Stimulated activated CD8-positive, alpha-beta memory T cell treated with anti-CD3 and anti-CD28 coated beads, Interleukin-4, amount 100 ng/mL, for 24 hours (primary cell): Measurements from ENCODE around the gene MISP3.
A peak's percentile ranks its signal among the peaks of the same experiment; 100 is the strongest.
"Not testable (repeated sequence)": the region's sequence is repeated elsewhere in the genome, so short reads cannot be mapped to it uniquely, and the experiment has no call there.

Source experiments
- DNase-seq: peaks from one replicate; pipeline ENCODE4 v3.0.0-alpha.2; 2020; ENCODE audit warnings: low read depth

MISP3 gene

DNA sequence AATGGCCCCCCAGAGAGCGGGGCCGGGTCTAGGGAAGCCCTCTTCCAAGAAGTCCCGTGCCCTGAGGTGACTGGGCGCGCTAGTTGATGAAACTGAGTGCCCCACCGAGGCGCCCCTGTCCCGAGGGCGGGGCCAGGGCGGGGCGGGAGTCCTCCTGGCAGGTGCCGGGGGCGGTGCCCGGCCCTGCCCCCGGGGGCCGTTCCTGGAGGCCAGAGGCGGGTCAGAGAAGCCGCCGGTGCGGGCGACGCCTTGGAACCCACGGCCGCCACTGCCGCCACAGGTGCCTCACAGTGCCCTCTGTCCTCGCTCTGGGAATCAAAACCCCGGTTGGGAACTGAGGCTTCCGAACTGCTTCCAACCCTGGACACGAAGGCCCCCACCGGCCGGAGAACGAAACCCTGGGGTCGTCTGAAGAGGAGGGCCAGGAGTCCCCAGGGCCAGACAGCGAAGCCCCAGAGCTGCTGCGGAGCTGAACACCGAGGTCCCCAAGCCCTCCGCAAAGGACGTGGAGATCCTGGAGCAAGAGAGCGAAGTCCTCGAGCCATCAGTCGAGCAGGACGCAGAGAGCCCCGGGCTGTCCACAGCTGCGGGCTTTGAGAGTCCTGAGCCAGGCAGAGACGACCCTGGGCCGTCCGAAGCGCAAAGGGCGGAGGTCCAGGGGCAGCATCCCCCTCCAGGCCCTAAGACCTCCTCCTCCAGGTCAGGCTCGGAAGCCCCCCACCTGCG lies at the start of gene MISP3:
MISP3 (plus strand) TSS at position 252 of the 726 bp plus-strand sequence. CDS start 524 bp downstream, outside the sequence.
- DNase-seq: no peak

DNA sequence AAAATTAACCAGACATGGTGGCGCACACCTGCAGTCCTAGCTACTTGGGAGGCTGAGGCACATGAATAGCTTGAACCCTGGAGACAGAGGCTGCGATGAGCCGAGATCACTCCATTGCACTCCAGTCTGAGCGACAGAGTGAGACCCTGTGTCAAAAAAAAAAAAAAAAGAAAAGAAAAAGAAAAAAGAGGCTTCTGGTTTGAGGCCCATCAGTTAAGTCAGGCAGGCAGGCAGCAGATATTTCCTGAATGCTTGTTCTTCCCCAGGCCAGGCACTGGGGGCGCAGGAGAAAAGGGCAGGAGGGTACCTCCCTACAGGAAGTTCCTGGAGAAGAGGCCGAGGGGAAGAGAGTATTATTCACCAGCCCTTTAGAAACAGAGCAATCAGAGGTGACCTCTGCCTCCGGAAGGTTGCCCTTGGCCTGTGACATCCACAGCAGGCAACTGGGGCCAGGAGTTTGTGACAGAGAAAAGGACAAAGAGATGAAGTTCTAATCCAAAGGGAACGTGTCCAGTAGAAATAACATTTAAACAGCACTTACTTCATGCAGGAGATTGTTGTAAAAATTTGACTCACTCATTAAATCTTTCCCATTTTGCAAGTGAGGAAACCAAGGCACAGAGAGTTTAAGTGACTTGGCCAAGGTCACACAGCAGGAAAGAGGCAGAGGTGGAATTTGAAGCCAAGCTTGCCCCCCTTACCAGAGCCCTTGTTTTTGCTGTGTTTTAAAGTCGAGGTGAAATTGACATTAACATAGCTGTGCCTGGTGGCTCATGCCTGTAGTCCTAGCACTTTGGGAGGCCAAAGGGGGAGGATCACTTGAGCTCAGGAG lies 49.0 kb upstream of the MISP3 start:
- DNase-seq: no peak

DNA sequence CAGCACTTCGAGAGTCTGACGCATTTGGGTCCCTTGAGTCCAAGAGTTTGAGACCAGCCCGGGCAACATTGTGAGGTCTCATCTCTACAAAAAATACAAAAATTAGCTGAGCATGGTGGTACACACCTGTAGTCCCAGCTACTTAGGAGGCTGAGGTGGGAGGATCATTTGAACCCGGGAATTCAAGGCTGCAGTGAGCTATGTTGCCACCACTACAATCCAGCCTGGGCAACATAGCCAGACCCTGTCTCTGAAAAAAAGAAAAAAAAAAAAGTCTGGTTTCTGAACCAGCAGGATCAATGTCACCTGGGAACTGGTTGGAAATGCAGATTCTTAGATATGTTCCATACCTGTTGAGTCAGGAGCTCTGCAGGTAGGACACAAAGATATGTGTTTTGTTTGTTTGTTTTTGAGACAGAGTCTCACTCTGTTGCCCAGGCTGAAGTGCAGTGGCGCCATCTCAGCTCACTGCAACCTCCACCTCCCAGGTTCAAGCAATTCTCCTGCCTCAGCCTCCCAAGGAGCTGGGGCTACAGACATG lies 45.9 kb upstream of the MISP3 start:
- DNase-seq: not testable (repeated sequence)

DNA sequence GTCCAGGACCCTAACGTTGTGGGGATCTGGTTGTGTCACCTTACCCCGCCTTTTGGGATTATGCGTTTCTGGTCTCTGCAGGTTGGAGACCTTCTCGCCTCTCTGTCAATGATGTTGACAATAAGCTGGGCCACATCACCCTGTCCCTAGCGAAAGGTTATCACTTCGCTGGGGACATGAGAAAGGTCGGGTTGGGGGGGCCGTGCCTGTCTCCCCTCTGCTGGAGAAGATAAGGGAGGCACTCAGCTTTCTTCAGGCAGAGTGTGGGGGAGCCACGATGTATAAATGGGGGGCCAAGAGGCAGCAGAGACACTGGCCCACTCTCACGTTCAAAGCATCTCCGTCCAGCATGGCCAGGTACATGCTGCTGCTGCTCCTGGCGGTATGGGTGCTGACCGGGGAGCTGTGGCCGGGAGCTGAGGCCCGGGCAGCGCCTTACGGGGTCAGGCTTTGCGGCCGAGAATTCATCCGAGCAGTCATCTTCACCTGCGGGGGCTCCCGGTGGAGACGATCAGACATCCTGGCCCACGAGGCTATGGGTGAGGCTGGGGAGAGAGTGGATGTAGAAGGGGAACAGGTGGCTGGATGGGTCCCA lies 44.6 kb upstream of the MISP3 start, which contains the start of gene RLN3:
RLN3 (plus strand) TSS at position 293 of the 595 bp plus-strand sequence; CDS start at position 350, 57 bp downstream.
- no peak for DNase-seq

DNA sequence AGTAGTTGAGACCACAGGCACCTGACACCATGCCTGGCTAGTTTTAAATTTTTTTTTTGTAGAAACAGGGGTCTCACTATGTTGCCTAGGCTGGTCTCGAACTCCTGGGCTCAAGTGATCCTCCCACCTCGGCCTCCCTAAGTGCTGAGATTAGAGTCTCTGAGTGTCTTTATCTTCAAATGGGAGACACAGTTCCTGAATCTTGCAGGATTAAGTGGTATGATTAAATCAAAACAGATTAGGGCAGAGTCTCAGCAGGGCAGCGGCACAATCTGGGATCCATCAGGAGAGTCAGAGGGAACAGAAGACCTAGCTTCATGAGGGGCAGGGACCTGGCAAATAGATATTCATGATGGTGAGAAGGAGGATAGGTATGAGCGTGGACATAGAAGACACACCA lies 43.7 kb upstream of the MISP3 start:
- DNase-seq: no peak

DNA sequence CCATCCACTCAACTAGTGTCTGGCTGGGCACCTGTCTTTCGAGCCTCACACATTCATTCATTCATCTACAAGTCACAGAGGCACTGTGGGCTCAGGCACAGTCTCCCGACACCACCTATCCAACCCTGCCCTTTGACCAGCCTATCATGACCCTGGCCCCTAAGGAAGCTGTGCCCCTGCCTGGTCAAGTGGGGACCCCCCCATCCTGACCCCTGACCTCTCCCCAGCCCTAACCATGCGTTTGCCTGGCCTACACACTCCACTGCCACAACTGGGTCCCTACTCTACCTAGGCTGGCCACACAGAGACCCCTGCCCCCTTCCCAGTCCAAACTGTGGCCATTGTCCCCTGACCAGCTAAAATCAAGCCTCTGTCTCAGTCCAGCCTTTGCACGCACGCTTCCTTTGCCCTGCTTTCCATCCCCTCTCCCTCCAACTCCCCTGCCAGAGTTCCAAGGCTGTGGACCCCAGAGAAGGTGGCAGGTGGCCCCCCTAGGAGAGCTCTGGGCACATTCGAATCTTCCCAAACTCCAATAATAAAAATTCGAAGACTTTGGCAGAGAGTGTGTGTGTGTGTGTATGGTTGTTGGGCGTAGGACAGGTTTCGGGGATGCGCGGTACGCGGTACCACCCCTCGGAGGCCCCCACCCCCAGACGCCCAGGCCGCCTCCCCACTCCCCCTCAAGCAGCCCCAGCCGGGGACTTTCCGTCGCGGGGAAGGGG lies 41.4 kb upstream of the MISP3 start:
- DNase-seq: no peak

DNA sequence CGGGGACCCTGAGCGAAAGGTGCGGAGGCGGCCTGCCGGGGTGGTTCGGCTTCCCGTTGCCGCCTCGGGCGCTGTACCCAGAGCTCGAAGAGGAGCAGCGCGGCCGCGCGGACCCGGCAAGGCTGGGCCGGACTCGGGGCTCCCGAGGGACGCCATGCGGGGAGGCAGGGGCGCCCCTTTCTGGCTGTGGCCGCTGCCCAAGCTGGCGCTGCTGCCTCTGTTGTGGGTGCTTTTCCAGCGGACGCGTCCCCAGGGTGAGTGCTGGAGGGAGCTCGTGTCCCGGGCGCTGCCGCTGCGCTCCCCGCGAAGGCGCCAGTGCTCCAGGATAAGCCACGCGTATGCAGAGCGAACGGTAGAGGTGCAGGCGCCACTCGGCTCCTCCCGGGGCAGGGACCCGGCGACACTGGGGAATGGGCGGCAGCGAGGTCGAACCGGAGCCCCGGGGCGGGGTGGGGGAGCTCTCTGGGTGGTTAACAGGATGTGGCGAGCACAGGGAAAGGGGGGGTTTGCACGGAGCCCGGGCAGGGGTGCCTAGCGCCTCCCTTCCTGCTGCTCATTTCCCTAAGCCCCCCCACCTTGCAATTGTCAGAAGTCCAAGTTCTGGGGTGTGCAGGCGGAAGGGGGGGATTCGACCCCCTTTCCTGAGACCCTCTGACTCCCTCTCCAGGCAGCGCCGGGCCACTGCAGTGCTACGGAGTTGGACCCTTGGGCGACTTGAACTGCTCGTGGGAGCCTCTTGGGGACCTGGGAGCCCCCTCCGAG lies 40.7 kb upstream of the MISP3 start, which contains the start of gene IL27RA:
IL27RA (plus strand) TSS at position 44 of the 762 bp plus-strand sequence; CDS start at position 155, 111 bp downstream.
- peak; percentile 67 for DNase-seq

DNA sequence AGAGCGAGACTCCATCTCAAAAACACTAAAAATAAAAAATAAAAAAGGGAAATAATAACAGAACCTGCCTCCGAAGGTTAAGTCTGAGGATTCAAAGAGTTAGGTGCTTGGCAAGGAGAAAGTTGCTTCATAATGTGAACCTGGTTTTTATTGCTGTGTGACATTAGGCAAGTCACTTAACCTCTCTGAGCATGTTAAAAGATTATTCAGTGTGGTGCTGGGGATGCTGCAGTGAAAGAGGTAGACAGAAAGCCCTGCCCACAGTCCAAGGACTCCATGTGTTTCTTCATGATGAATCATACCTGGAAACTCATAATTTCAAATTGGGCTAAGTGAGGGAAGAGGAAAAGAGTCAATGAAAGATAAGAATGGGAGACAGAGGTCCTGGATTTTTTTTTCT lies 38.6 kb upstream of the MISP3 start:
- DNase-seq: no peak

DNA sequence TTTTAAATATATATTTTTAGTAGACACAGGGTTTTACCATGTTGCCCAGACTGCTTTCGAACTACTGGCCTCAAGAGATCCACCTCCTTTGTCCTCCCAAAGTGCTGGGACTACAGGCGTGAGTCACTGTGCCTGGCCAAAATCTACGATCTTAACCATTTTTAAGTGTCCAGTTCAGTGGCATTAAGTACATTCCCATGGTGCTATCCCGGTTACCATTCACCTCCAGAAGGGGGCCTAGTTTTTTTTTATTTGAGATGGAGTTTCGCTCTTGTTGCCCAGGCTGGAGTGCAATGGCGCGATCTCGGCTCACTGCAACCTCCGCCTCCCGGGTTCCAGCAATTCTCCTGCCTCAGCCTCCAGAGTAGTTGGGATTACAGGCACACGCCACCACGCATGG lies 37.4 kb upstream of the MISP3 start:
- not testable (repeated sequence) for DNase-seq

DNA sequence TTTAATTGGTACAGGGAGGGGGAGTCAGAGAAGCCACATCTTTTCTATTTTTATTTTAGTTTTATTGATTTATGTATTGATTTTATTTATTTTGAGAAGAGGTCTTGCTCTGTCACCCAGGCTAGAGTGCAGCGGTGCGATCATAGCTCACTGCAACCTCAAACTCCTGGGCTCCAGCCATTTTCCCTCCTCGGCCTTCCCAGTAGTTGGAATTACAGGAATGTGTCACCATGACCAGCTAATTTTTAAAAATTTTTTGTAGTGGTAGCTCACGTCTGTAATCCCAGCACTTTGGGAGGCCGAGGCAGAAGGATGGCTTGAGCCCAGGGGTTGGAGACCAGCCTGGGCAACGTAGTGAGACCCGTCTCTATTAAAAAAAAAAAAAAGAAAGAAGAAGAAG lies 36.9 kb upstream of the MISP3 start:
- no peak for DNase-seq

DNA sequence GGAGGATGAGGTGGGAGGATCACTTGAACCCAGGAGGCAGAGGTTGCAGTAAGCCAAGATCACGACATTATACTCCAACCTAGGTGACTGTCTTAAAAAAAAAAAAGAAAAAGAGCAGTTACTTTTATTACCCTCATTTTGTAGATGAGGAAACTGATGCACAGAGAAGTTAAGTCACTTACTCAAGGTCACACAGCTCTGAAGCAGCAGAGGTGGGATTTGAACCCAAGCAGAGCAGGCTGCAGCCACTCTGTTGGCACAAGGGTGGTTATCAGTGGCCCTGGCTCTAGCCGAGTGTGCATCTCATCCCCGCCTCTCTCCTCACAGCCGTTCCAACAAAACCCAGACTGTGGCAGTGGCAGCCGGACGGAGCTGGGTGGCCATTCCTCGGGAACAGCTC lies 33.4 kb upstream of the MISP3 start:
- DNase-seq: no peak

DNA sequence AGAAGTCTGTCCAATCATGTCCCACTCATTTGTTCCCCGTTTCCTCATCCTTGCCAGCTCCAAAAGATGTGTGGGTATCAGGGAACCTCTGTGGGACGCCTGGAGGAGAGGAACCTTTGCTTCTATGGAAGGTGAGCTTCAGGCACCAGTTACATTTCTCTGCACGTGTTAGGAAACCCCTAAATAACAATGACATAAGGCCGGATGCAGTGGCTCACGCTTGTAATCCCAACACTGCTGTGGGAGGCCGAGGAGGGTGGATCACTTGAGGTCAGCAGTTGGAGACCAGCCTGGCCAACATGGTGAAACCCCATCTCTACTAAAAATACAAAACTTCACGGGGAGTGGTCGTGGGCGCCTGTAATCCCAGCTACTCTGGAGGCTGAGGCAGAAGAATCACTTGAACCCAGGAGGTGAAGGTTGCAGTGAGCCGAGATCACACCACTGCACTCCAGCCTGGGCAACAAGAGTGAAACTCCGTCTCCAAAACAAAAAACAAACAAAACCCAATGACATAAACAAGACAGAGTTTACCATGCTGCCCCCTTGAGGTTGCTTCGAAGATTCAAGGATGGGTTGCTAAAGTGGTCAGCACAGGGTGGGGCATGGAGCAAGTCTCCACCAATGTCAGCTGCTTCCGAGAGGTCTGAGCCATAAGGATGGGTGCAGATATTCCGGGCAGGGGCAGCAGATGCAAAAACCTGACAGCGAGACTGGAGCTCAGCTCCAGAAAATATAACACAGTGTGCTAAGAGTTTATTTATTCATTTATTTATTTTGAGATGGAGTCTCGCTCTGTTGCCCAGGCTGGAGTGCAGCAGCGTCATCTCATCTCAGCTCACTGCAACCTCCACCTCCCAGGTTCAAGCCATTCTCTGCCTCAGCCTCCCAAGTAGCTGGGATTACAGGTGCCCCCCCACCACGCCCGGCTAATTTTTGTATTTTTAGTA lies 29.7 kb upstream of the MISP3 start:
- DNase-seq: peak; percentile 19

DNA sequence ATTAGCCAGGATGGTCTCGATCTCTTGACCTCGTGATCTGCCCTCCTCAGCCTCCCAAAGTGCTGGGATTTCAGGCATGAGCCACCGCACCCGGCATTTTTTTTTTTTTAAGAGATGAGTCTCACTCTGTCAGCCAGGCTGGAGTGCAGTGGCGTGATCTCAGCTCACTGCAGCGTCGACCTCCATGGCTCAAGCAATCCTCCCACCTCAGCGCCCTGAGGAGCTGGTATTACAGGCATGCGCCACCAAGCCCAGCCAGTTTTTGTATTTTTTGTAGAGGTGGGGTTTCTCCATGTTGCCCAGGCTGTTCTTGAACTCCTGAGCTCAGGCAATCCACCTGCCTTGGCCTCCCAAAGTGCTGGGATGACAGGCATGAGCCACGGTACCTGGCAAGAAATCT lies 24.7 kb upstream of the MISP3 start:
- DNase-seq: not testable (repeated sequence)

DNA sequence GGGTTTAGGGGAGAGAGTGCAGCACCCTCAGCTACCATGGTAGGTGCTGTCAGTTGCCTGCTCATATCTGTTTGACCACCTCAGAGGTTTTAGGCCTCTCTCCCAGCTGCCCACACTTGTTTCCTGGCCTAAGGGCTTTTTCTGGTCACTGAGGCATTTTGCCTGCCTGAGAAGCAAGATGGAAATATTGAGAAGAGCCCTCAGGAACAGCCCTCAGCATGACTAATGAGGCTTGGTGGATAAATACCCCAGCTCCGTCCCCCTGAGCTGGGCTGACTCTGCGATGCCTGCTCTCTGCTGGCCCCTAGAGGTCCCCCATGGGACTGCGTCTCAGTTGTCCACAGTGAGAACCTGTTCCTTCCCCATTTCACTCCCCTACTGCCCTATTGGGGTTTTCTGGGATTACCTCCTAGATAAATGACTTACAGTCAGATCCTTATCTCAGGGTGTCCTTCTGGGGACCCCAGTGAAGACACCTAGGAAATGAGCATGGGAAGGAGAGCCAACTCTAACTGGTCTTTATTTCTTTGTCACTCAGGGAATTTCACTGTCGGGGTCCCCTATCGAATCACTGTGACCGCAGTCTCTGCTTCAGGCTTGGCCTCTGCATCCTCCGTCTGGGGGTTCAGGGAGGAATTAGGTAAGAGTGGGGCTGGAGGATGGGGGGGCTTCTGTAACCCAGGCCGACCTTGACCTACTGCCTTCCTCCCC lies 24.0 kb upstream of the MISP3 start:
- DNase-seq: peak; percentile 67

DNA sequence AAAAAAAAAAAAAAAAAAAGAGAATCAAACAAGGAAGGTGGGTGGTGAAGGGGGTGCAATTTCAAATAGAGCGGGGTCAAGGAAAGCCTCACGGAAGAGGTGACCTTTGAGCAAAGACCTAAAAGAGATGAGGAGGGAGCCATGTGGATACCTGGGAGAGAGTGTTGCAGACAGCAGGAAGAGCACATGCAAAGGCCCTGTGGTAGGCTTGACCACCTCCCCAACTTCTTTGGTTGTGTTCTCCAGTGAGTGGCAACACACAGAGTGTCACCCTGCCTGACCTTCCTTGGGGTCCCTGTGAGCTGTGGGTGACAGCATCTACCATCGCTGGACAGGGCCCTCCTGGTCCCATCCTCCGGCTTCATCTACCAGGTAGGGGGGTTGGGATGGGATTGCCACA lies 22.1 kb upstream of the MISP3 start:
- DNase-seq: no peak

DNA sequence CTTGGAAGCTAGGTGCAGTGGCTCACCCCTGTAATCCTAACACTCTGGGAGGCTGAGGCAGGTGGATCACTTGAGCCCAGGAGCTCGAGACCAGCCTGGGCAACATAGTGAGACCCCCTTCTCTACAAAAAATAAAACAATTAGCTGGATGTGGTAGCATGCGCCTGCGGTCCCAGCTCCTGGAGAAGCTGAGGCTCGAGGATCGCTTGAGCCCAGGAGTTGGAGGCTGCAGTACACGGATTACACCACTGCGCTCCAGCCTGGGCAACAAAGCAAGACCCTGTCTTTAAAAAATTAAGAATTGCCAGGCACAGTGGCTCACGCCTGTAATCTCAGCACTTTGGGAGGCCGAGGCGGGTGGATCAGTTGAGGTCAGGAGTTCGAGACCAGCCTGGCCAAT lies 21.6 kb upstream of the MISP3 start:
- not testable (repeated sequence) for DNase-seq

DNA sequence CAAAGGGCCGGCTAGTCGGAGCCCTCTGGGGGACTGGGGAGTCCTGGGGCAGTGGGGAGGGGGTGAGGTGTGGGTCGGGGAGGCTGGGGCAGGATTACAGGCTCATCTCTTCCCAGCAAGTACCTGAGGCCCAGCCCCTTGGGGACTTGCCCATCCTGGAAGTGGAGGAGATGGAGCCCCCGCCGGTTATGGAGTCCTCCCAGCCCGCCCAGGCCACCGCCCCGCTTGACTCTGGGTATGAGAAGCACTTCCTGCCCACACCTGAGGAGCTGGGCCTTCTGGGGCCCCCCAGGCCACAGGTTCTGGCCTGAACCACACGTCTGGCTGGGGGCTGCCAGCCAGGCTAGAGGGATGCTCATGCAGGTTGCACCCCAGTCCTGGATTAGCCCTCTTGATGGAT lies 20.6 kb upstream of the MISP3 start:
- DNase-seq: no peak

DNA sequence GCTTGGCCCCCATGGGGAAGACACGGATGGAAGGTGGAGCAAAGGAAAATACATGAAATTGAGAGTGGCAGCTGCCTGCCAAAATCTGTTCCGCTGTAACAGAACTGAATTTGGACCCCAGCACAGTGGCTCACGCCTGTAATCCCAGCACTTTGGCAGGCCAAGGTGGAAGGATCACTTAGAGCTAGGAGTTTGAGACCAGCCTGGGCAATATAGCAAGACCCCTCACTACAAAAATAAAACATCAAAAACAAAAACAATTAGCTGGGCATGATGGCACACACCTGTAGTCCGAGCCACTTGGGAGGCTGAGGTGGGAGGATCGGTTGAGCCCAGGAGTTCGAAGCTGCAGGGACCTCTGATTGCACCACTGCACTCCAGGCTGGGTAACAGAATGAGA lies 20.1 kb upstream of the MISP3 start:
- no peak for DNase-seq

DNA sequence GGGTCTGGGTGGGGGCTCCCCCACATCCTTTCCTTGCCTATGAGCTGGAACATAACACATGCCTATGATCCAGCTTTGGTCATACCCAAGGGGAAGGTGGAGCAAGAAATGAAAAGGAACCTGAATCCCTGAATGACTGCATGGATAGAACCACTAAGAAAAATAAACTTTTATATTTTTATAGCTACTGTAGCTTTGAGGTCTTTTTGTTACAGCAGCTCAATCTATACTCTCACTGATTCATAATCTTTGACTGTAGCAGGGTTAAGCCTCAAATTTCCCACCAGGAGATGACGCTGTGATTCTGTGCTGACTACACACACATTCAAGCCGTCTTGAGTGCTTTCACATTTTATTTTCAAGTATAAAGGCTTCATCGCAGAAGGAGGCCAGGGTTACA lies 19.6 kb upstream of the MISP3 start:
- DNase-seq: no peak
